Cortex of kidney (tissue), 1 donor: ENCODE data around the gene SLC5A5.
"Not testable (repeated sequence)": the region's sequence is repeated elsewhere in the genome, so short reads cannot be mapped to it uniquely, and the experiment has no call there.

Experiments
- DNase-seq: peaks from one replicate; lab custom pipeline; 2025; lab: John Stamatoyannopoulos, UW

SLC5A5 gene

DNA sequence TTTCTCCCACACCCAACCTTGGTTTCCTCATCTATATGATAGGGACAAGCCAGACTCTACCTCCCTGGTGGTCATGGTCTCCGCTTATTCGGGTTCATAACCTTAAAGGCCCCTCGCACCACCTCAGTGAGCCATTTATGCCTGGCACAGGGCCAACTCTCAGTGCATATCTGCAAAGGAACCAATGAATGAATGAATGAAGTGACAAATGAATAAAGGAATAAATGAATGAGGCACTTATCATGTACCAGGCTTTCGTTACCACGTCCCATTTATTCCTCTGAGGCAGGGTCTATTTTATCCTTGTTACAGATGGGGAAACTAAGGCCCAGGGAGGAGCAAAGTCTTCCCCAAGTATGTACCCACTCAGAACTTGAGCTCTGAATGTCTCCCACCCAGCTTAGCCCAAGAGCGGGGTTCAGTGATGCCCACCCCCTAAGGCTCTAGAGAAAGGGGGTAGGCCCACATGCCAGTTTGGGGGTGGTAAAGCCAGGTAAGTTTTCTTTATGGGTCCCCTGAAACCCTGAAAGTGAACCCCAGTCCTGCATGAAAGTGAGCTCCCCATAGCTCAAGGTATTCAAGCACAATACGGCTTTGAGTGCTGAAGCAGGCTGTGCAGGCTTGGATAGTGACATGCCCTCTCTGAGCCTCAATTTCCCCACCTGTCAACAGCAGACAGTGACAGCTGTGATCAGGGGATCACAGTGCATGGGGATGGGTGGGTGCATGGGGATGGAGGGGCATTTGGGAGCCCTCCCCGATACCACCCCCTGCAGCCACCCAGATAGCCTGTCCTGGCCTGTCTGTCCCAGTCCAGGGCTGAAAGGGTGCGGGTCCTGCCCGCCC, 490 bp upstream of the SLC5A5 start:
- no peak for DNase-seq

DNA sequence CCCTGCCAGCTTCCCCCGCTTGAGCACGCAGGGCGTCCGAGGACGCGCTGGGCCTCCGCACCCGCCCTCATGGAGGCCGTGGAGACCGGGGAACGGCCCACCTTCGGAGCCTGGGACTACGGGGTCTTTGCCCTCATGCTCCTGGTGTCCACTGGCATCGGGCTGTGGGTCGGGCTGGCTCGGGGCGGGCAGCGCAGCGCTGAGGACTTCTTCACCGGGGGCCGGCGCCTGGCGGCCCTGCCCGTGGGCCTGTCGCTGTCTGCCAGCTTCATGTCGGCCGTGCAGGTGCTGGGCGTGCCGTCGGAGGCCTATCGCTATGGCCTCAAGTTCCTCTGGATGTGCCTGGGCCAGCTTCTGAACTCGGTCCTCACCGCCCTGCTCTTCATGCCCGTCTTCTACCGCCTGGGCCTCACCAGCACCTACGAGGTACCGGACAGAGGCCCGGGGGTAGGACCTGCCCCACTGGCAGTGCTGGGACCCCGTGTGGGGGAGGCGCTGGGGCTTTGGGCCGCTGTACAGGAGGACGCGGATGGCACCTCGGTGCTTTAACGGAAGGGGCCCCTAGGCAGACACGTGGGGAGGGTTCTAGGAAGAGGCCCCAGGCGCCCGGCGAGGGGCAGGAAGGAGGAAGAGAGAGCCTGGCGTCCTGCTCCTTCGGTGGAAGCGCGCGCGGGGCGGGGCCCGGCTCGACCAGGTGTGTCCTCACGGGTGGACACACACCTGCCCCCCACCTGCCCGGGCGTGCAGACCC, 681 bp downstream of the SLC5A5 start:
- DNase-seq = no peak

- DNase-seq = no peak
Measured at GRCh38 chr19:17873786-17874757, 2.3 kb downstream of the SLC5A5 start.

- no peak for DNase-seq
Measured at GRCh38 chr19:17874758-17875135, 3.0 kb downstream of the SLC5A5 start.

DNA sequence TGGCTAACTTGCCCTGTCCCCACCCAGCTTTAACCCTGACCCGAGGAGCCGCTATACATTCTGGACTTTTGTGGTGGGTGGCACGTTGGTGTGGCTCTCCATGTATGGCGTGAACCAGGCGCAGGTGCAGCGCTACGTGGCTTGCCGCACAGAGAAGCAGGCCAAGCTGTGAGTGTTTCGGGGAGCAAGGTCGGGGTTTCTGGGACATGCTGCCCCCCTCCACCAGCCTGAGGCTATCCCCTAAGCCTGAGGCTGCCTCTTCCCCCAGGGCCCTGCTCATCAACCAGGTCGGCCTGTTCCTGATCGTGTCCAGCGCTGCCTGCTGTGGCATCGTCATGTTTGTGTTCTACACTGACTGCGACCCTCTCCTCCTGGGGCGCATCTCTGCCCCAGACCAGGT, 6.0 kb downstream of the SLC5A5 start:
- no peak for DNase-seq

DNA sequence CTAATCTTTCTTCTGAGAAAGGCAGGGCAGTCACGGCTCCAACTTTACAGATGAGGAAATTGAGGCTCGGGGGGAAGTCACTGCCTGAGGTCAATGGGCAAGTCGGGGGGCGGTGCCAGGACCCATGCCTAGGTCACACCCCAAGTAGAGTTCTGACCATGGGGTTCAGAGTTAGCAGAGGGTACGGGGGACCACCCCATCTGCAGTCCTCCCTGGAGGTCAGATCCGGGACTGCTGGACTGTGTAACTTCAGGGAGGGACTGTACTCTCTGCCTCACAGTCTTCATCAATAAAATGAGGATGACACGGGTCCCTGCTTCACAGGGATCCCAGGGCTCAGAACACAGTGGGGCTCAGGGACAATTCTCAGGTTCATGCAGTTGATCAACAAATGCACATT, 7.7 kb downstream of the SLC5A5 start:
- DNase-seq = no peak

GRCh38 chr19:17881701-17882100, 10.0 kb downstream of the SLC5A5 start:
- no peak for DNase-seq

DNA sequence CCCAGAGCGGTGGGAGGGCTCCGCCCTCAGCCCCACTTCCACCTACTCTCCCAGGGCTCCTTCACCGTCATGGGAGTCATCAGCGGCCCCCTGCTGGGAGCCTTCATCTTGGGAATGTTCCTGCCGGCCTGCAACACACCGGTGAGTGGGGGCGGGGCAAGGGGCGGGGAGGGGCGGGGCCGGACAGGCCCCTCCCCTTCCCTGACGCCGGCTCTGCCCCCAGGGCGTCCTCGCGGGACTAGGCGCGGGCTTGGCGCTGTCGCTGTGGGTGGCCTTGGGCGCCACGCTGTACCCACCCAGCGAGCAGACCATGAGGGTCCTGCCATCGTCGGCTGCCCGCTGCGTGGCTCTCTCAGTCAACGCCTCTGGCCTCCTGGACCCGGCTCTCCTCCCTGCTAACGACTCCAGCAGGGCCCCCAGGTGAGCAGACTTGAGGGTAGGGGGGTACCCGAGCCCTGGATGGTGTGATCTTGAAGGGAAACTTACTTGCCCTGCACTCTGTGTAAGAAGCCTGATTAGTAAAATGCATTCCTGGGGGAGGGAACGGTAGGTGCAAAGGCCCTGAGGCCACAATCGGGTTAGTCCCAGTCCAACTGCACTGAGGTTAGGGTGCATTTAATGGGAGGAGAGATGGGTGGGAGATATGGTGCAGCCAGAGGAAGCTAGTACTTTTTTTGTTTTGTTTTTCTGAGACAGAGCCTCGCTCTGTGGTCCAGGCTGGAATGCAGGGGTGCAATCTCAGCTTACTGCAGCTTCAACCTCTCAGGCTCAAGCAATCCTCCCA, 12.1 kb downstream of the SLC5A5 start:
- DNase-seq = no peak

- DNase-seq = no peak
Measured at GRCh38 chr19:17886515-17886914, 14.8 kb downstream of the SLC5A5 start.

DNA sequence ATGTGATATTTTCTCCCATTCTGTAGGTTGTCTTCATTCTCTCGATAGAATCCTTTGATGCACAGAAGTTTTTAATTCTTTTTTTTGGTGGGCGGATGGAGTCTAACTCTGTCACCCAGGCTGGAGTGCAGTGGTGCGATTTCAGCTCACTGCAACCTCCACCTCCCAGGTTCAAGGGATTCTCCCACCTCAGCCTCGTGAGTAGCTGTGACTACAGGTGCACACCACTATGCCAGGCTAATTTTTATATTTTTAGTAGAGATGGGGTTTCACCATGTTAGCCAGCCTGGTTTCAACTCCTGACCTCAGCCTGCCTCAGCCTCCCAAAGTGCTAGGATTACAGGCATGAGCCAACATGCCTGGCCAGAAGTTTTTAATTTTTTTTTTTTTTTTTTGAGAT, 15.5 kb downstream of the SLC5A5 start:
- DNase-seq = not testable (repeated sequence)

DNA sequence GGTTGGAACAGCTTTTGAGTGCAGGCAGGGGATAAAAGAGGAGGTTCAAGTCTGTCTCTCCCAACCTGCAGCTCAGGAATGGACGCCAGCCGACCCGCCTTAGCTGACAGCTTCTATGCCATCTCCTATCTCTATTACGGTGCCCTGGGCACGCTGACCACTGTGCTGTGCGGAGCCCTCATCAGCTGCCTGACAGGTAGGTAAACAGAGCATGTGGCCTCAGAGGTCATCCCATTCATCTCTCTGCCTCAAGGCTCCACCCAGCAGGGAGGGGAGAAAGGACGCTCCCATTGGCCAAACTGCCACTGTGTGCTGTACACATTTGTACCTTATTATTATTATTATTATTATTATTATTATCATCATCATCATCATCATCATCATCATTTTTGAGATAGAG, 16.5 kb downstream of the SLC5A5 start:
- DNase-seq = no peak

DNA sequence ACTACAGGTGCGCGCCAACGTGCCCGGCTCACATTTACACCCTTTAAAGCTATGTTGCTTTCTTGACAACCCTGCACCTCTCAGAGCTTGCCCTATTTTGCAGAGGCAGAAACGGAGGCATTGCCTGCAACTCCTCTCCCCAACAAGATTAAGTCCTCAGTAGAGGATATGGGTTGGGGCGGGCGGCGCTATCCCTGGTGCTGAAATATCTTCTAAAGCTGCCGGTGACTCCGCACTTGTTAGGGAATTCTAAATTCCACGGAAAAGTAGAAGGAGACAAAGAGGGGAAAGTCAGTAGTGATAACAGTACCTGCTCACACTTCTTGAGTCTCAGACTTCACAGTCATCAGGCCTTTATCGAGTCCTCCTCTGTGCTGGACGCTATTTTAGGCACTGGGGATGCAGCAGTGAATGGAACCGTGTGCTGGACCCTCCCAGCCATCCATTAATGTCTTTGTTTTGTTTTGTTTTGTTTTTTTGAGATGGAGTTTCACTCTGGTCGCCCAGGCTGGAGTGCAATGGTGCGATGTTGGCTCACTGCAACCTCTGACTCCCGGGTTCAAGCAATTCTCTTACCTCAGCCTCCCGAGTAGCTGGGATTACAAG, 18.0 kb downstream of the SLC5A5 start:
- no peak for DNase-seq

- no peak for DNase-seq
Measured at GRCh38 chr19:17893766-17894165, 22.0 kb downstream of the SLC5A5 start.

- DNase-seq = no peak
Measured at GRCh38 chr19:17902701-17903100, 31.0 kb downstream of the SLC5A5 start.

GRCh38 chr19:17908244-17908643, 36.5 kb downstream of the SLC5A5 start:
- no peak for DNase-seq

DNA sequence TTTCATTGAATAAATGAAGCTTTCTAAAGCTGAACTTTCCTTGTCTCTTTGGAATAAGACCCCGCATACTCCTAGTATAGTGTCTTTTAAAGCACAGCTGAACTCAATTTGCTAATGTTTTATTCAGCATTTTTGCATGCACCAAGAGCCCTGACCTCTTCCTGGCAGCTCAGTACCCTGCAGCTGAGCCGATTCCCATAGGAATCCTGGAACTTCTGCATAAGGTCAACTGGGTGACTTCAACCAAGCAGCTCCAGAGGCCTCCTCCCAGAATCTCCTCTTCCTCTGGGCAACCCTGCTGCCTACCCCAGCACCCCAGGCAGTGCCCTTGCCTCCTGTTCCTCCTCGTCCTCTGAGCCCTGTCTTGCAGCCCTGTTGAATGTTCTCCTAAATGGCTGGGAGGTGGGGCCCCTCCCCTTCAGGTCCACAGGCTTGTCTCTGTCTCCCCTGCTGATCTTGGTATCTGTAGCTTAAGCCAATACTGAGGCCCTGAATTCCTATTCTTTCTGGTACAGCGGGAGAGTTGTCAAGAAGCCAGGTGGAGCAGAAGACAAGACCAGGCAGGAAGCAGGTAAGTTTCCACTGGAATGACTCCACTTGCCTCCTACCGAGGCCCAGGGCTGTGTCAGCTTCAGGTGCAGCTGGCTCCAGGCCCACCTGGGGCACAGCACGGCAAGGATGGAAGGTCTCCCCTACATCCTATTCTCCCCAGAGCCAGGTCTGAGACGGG, 37.4 kb downstream of the SLC5A5 start:
- DNase-seq = no peak

GRCh38 chr19:17910791-17911360, 39.1 kb downstream of the SLC5A5 start:
- DNase-seq = no peak

DNA sequence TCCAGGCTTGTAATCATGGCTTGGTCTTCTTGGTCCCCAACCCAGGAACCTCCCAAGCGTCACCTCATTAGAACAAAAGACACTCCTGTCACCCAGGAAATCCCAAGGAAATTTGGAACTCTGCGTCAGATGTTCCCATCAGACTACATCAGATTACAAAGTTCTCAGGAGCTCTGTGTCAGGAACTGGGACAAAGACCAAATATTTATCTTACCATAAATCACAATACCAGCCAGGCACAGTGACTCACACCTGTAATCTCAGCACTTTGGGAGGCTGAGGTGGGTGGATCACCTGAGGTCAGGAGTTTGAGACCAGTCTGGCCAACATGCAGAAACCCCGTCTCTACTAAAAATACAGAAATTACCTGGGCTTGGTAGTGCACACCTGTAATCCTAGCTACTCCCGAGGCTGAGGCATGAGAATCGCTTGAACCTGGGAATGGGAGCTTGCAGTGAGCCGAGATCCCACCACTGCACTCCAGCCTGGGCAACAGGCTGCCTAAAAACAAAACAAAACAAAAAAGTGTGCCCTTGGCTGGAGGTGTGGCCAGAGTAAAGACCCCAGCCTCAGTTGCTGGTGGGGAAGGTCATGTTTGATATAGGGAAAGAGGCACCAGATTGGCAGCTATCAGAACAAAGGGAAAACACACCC, 44.3 kb downstream of the SLC5A5 start:
- no peak for DNase-seq

DNA sequence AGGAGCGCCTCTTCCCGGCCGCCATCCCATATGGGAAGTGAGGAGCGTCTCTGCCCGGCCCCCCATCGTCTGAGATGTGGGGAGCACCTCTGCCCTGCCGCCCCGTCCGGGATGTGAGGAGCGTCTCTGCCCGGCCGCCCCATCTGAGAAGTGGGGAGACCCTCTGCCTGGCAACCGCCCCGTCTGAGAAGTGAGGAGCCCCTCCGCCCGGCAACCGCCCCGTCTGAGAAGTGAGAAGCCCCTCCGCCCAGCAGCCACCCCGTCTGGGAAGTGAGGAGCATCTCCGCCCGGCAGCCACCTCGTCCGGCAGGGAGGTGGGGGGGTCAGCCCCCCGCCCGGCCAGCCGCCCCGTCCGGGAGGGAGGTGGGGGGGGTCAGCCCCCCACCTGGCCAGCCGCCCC, 46.4 kb downstream of the SLC5A5 start:
- not testable (repeated sequence) for DNase-seq
